NCI-H1930 (cell line): Measurements from ENCODE around the gene RMND5A.
"Not testable (repeated sequence)": the region's sequence is repeated elsewhere in the genome, so short reads cannot be mapped to it uniquely, and the experiment has no call there.

ENCODE experiments used
- DNase-seq, 2 experiments: peaks; one replicate each; lab custom pipeline; 2025; lab: John Stamatoyannopoulos, UW

Gene RMND5A

DNA sequence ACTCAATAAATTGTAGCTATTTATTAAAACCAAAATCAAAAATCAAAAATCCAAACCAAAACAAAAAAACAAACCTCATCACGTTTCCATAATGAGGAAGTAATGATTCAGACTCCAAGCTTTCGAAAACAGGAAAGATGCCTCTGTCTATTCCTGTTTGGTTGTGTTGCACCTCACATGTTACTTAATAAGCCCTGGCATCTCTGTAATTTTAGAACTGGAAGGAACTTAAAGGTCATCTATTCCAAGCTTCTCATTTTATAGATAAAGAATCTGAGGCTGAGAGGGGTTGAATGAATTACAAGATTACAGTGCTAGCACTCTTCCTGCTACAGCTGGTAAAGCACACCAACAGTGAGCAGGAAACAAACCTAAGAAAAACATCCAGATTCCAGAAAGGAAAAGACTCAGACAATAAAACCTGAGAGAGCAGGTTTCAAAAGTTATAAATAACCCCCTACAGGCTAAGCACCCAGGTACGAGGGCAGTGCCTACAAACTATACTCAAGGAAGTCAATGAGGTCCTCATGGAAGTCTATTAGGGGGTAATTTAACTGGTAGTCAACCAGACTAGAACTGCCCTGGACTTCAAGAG lies 5.4 kb upstream of the RMND5A start:
- not testable (repeated sequence) for DNase-seq

DNA sequence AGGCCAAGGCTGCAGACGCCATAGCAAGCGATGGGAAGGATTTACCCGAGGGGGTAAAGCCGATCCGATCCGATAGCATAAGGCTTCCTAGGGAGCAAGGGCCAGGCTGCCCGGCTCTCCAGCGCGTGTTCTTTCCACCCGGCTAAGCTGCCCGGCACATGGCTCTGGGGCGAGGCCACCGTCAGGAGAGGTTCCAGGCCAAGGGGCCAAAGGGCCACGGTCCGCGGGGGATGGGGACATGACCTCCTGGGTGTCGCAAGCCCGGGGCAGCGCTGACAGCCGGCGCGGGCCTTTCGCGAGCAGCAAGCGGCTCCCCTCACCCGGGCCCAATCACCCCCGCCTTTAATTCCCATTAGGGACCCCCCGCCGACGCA lies 841 bp upstream of the RMND5A start:
- DNase-seq: not testable (repeated sequence)

DNA sequence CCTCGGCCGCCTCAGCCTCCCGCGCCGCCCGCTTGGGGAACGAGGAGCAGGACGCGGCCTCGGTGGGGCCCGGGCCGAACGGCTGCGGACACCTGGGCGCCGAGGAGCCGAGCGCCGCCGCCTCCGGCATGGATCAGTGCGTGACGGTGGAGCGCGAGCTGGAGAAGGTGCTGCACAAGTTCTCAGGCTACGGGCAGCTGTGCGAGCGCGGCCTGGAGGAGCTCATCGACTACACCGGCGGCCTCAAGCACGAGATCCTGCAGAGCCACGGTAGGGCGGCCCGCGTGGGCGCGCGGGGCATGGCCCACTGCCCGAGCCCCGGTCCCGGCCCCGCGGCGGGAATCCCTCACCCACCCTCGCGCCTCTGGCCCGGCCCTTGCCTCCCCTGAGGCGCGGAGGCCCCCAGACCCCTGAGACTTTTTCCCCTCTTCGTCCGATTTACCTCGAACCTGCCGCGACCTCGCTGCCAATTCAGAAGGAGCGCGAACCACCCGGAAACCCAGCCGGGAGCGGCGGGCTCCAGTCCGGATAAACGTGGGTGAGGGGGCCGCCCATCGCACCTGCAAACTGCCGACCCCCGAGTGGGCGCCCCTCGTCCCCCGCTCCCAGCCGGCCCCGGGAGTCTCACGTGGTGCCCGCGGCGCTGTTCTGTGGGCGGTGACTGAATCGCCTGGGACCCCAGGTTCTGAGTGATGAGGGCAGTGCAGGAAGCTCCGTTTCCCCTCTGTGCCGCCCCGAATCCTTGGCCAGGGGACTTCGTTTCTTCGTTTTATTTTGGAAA lies 639 bp downstream of the RMND5A start:
- DNase-seq: not testable (repeated sequence)

DNA sequence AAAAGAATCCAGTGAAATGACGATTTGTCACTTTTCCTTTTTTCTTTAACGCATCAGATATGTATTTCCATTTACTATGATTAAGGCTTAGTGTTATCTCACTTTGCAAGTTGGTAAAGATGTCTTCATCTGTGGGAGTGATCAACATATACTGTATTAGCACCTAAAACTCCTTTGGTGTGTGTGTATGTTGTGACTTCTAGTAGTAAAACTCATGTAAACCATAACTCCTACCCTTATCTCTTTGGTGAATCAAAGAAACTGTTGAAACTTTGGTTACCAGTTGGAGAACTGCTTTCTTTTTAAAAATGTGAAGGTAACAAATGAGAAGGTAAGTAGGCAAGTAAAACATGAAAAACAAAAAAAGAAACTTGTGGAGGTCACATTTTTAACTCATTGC lies 5.6 kb downstream of the RMND5A start:
- DNase-seq: not testable (repeated sequence)

DNA sequence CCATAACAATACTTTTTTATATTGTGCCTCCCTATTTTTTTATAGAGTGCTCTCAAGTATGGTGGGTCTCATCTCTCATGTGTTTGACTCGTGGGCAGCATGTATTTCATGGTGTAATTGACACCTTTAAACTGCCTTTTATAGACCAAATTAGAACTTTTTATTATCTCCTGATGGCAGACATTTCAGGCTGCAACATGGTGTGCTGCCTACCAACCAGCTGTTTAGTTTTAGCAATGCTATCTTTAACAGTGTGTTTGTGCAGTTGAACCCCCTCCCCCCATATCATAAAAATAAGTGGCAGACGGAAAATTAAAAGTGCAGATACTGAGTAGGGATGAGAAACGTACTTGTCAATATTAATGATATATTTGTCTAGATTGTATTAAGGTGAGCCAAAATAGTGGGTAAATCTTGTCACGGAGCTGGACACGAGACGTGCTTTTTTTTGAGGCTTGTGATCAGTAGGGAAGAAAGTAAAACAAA lies 12.0 kb downstream of the RMND5A start:
- not testable (repeated sequence) for DNase-seq

DNA sequence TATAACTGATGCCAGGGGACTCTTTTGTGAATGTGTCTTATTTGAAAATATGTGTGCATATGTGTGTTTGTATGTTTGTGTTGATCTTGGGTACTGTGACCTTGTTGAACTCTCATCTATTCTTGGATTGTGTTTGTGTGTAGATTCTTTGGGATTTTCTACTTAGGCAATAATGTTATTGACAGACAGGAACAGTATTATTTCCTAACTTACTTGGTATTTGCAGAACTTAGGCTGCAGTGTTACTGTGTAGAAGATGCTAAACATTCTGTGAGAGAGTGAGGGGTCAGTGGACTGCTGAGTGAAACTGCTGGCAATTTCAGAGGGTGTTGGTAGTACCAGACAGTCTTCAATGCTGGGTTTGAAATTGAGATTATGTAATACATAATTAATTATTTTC lies 12.7 kb downstream of the RMND5A start:
- not testable (repeated sequence) for DNase-seq

DNA sequence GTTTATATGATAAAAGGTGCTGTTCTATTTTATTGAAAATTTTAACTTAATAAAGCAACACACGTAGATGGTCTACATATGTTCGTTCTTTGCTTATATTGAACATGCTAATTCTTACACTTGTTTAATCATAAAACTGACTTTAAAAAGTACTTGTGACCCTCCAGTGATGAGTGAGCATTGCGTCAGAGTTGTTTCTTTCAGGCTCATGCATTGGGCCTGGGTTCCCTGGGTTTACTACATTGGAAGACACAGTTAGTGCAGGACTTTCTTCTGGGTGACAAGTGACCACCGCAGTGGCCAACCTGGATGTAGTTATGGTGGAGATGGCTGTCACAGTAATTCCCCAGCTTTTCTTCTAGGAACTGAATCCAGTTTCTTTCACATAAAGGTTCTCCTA lies 13.4 kb downstream of the RMND5A start:
- not testable (repeated sequence) for DNase-seq

DNA sequence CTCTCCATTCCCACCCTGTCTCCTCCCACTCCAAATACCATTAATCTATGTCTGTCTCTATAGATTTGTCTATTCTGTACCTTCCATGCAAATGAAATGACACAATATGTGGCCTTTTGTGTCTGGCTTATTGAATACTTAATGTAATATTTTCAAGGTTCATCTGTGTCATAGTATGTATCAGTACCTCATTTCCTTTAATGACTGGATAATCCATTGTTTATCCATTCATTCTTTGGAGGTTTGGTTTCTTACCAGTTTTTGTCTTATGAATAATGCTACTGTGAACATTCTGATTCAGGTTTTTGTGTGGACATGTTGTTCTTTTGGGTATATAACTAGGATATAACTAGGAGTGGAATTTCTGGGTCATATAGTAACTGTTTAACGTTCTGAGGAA lies 14.8 kb downstream of the RMND5A start:
- not testable (repeated sequence) for DNase-seq

DNA sequence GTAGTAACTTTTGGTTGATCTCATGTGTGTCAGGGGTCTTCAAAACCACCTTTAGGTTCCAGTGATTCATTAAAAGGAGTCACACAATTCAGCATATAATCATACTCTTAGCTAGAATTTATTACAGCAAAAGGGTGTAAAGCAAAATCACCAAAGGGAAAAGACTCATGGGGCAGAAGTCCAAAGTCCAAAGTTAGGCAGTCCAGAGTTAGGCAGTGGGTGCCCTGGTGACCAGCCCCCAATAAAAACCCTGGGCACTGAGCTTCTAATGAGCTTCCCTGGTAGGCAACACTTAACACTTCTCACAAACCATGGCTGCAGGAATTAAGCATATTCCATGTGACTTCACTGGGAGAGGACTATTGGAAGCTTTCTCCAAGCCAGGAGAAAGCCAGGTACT lies 19.4 kb downstream of the RMND5A start:
- DNase-seq: not testable (repeated sequence)

DNA sequence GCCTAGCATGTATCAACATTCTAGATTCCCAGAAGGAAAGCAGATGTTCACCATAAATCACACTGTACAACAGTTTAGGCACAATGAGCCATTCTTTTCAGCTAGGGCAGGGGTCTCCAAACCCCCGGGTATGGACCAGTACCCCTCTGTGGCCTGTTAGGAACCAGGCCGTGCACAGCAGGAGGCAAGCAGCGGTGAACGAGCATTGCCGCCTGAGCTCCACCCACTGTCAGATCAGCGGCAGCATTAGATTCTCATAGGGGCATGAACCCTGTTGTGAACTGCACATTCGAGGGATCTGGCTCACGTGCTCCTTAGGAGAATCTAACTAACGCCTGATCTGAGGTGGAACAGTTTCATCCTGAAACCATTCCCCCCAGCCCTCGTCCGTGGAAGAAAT lies 19.8 kb downstream of the RMND5A start:
- DNase-seq: not testable (repeated sequence)

DNA sequence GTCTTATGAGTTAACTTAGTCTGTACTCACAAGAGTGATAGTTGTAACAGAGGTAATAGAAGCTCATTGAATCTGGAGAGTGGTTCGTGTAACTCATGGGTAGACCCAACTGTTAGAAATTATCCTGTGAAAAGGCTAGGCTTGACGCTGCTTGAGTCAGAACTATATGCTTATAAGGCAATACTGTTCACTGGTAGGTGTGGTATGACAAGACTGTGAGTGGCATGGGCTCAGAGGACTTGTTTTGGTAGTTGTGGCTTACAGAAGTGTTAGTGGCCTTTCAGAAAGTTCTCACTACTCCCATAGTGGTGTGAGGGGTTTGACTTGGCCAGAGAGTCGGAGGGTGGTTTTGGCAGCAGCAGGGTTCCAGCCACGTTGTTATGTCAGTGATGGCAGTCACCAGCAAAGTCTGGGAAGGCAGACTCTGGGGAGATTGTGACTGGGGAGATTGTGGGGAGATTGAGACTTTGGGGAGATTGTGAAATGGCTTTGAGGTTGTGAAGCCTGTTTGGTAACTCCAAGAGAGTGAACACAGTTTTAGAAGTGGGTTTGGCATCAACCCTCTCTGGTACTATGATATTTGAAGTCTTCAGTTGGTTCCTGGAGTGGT lies 21.9 kb downstream of the RMND5A start:
- DNase-seq: not testable (repeated sequence)

DNA sequence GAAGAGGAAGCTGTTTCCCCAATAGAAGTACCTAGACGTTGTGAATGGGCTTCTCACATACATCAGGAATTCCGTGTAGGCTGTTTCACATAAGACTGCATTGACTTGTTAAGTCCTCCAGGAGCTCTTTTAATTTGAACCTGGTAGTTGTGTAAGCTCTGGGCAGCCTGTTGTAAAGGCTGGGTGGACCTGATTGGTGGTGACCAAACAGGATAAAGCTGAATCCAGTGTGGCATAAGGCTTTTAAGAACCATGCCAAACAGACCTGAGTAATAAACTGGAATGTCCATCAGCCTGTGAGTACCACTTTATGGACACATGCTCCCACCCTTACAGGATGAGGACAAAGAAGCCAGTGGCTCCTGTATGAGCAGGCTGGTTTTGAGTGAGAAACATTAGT lies 24.1 kb downstream of the RMND5A start:
- no peak for DNase-seq

DNA sequence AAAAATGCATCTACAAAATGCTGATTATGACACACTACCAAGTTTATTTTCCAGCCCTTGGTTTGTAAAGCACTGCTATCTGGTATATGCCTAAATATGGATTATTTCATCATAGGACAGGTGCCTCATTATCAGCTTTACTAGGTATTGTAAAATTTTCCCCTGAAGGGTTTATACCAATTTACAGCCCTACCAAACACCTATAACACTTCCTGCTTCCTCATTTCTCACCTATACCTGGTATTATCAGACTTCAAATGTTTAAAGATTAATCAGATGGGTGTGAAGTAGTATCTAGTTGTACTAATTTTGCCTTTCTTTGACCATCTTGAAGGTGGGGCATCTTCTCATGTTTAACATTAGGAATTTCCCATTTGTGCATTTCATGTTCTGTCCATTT lies 26.8 kb downstream of the RMND5A start:
- DNase-seq: no peak

DNA sequence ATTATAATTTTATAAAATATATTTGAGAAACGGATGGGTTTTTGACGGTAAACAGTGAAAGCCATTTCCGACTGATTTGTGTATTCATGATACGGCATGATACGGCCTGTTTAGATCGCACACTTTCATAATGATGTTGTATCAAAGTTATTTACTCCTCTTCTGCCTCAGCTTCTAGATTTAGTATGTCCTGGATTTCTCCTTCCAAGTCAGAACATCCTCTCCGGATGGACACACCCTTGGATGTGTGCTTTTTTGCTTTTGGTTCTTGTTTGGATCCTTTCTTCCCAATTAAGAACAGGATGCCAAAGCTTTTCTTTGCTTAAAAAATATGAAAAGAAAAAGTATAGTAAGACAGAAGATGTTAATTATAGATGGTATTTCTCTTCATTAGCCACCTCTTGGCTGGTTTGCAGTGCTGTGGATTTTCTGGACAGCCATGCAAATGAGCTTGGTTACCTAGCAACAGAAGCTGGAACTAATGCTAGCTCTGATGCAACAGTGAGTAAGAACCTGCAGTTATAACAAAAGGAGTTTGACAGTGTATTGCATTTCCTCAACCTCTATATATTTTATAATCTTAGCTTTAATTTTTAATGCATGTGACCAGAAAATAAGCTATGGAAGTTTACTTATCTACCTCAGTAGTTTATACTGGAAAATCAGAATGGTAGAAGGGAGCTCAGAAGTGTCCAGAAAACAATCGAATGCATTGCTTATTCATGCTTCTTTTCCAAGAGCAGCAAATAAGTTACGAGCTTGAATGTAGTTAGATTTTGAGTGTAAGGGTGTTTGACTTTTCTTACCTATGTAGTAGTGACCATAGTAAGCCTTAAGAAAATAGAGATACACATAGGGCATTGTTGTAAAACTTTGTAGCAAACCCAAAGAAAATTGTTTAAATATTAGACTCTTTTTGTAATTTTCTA lies 27.9 kb downstream of the RMND5A start:
- DNase-seq: peak in 1 of 2 experiments; percentile 72

DNA sequence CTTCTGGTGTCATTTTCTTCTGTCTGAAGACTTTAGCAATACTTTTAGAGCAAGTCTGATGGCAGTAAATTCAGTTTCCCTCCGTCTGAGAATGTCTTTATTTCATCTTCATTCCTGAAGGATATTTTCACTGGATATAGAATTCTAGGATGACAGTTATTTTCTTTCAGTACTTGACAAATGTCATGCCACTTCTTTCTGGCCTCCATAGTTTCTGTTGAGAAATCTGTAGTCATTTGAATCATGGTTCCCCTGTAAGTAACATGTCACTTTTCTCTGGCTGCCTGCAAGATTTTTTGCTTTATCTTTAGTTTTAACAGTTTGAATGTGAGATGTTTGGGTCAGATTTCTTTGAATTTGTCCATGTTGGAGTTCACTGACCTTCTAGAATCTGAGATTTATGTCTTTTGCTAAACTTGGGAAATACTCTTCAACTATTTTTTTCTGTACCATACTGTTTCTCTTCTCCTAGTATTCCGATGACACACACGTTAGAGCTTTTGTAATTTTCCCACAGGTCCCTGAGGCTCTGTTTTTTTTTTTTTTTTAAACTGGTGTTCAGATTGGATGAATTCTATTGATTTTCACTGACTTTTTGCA lies 30.2 kb downstream of the RMND5A start:
- DNase-seq: no peak

DNA sequence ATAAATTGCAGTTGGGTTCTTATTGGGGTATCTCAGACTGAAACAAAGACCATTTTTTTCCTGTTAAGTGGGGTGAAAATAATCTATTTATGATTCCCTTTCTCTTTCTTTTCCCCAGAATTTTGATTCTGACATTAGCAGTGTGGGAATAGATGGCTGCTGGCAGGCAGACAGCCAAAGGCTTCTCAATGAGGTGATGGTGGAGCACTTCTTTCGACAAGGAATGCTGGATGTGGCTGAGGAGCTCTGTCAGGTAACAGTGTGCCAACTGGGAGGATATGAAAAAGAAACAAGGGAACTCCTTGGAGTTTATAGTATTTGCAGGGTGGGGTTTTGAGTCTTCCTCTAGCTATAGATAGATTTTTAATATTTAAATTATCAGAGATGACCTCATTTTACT lies 31.7 kb downstream of the RMND5A start:
- DNase-seq: no peak

DNA sequence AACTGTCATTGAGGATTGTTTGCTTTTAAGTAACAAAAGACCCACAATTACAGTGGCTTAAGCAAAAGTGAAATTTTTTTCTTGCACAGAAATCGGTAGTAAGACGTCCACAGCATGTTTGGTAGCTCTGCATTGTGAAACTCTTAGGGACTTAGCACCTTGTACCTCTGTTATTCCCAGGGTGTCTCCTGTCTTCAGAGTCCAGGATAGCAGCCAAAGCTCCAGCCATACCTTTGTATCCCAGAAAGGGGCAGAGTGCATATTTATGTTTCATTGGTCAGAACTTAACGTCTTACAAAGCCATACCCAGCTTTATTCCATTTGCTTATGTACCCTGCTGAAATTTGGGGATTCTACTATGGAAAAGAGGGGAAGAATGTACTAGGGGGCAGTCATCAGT lies 32.8 kb downstream of the RMND5A start:
- no peak for DNase-seq

DNA sequence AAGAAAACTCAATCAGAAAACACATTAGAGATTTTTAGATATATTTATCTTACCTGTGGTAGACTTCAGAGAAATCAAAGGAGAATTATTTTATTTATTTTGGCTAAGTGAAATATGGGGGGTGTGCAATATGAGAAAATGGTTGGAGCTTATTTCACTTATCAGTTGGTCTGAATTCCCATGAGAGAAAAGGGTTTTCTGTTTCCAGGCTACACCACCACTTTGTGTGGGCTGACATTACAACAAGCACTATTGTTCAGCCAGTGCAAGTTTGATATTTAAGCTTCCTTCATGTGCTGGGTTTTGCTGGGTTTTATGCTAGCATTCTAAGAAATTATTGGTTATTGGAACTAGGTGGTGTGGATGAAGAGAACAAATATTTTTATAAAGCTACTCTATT lies 33.5 kb downstream of the RMND5A start:
- no peak for DNase-seq

DNA sequence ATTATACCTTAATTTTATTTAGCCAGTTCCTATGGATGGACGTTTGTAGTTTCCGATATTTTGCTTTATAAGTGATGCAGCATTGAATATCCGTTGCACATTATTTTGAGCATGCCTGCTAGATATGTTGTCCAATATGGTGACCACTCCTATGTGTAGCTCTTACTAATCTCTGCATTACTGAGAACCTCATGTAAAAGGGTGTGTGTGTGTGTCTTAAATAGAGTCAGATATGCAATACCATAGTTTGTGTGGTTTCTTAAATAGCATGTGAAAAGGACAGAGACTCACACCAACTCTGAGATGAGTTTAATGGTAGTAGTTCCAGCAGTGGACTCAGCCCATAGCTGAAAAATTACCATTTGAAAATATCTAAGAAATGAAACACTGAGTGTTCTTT lies 38.3 kb downstream of the RMND5A start:
- DNase-seq: no peak

DNA sequence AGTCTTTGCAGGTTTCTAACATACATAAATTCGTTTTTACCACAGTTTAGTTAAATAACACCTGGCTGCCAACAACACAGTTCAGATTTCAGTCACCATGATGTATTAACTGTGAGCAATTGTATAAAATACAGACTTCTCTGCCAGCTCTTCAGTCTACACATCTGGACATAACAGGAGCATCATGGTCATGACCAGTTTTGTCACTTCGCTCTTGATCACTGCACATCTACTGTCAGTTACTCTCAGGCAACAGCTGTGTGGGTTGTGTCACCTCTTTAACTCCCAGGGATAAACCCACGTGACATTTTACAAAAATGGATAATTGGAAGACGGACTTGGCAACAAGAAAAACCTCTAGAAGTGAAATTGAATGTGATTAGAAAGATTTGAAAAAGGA lies 40.3 kb downstream of the RMND5A start:
- no peak for DNase-seq

DNA sequence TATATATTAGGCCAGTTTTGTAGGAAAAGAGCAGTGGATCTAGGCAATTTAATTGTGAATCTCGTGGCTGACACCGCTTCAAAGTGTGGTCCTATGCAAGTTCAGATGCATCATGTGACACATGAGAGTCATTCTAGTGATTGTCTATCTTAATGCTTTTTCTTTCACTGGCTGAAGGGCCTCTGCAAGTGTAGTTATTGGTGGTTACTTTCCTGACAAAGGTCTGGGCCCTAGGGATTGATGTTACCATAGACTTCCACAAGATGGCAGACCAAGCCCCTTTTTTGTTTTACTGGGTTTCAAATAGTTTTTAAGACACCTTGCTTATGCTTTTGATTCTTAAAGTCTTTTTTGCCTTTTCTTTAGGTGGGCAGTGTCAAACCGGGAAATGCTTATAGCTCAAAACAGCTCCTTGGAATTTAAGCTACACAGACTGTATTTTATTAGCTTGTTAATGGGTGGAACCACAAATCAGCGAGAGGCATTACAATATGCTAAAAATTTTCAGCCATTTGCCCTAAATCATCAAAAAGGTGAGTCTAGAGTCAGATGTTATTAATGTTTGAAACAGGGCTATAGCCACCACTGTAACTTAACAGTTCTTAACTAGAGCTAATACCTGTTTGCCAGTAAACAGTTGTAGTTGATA lies 44.7 kb downstream of the RMND5A start:
- no peak for DNase-seq
